IPS-11a (cell line): ENCODE measurements around the gene GAS7.

Experiments
- H3K4me3 ChIP-seq: one replicate; pipeline ENCODE4 v1.5.1; 2013; ENCODE audit warnings: low read depth, low read length, control low read depth

The GAS7 gene

GRCh38 chr17:10139577-10139976, 58.8 kb downstream of the GAS7 start:
- no peak overlapping the region for H3K4me3 ChIP-seq

GRCh38 chr17:10136258-10136981, 62.0 kb downstream of the GAS7 start:
- no peak overlapping the region for H3K4me3 ChIP-seq

- H3K4me3 ChIP-seq = no peak overlapping the region
Measured at GRCh38 chr17:10135539-10136257, 62.7 kb downstream of the GAS7 start.

GRCh38 chr17:10130677-10131076, 67.7 kb downstream of the GAS7 start:
- no peak overlapping the region for H3K4me3 ChIP-seq

GRCh38 chr17:10130263-10130662, 68.1 kb downstream of the GAS7 start:
- H3K4me3 ChIP-seq = no peak overlapping the region

GRCh38 chr17:10127819-10128425, 70.5 kb downstream of the GAS7 start:
- no peak overlapping the region for H3K4me3 ChIP-seq

- no peak overlapping the region for H3K4me3 ChIP-seq
Measured at GRCh38 chr17:10126616-10127501, 71.5 kb downstream of the GAS7 start.

GRCh38 chr17:10126276-10126615, 72.2 kb downstream of the GAS7 start:
- no peak overlapping the region for H3K4me3 ChIP-seq

GRCh38 chr17:10125531-10126275, 72.7 kb downstream of the GAS7 start:
- H3K4me3 ChIP-seq = no peak overlapping the region

GRCh38 chr17:10123093-10123492, 75.3 kb downstream of the GAS7 start:
- H3K4me3 ChIP-seq = no peak overlapping the region

GRCh38 chr17:10121971-10122707, 76.3 kb downstream of the GAS7 start:
- no peak overlapping the region for H3K4me3 ChIP-seq

- no peak overlapping the region for H3K4me3 ChIP-seq
Measured at GRCh38 chr17:10120749-10121148, 77.7 kb downstream of the GAS7 start.

- no peak overlapping the region for H3K4me3 ChIP-seq
Measured at GRCh38 chr17:10120109-10120485, 78.3 kb downstream of the GAS7 start.

GRCh38 chr17:10119203-10120108, 79.0 kb downstream of the GAS7 start:
- no peak overlapping the region for H3K4me3 ChIP-seq

- no peak overlapping the region for H3K4me3 ChIP-seq
Measured at GRCh38 chr17:10118788-10119130, 79.6 kb downstream of the GAS7 start.

GRCh38 chr17:10117581-10118001, 80.8 kb downstream of the GAS7 start:
- no peak overlapping the region for H3K4me3 ChIP-seq

- no peak overlapping the region for H3K4me3 ChIP-seq
Measured at GRCh38 chr17:10116753-10117420, 81.5 kb downstream of the GAS7 start.

GRCh38 chr17:10116267-10116666, 82.1 kb downstream of the GAS7 start:
- H3K4me3 ChIP-seq = no peak overlapping the region
